ENCODE data around the gene LBP.
"Not testable (repeated sequence)": the region's sequence is repeated elsewhere in the genome, so short reads cannot be mapped to it uniquely, and the experiment has no call there.

LBP gene

DNA sequence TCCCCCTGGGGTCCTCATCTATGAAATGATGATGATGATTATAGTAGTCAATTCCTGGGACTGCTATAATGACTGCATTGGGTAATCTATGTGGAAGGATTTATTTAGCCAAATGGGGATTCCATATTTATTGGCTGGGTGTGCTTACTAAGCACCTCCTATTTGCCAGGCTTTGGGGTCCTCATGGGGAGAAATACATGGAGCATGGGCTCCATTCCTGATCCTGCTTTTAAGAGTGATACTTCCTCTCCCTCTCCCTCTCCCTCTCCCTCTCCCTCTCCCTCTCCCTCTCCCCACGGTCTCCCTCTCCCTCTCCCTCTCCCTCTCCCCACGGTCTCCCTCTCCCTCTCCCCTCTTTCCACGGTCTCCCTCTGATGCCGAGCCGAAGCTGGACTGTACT, 31.6 kb downstream of the LBP start:
- intact Hi-C loops (cut with DNase I); DNase-seq: not testable (repeated sequence)

DNA sequence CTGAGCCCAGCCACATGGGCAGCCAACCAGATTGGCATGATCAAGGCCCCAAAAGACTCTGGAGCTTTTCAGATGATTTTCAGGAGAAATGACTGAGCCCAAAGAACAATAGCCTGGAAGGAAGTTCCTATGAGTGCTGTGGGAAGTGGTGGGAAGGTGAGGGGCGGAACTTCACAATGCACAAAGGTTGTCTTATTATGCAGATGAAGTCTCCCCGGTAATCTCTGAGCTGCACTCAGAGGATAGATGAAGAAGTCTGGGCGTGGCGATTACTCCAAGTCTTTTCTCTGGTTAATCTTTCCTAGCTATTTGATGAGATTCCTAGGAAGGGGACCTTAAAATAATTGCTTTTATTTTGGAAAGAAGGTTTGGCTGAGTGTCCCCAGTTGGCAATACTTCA, 36.9 kb downstream of the LBP start:
- DNase-seq = no peak
- intact Hi-C loops (cut with DNase I) = no loop called here

DNA sequence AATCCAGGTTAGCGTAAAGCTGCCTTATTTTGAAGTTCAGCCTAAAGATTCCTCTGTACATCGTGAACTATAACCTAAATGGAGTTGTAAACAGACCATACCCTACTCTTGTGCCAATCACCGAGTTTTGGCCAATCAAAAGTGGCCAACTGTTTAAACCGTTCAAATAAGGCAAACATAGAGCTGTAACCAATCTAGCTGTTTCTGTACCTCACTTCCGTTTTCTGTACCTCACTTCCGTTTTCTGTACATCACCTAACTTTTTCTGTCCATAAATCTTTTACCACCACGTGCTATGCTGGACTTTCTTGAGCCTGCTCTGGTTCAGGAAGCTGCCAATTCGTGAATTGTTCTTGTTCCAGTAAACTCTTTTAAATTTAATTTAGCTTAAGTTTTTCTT, 39.7 kb downstream of the LBP start:
- intact Hi-C loops (cut with DNase I) = no loop called here
- DNase-seq = no peak

DNA sequence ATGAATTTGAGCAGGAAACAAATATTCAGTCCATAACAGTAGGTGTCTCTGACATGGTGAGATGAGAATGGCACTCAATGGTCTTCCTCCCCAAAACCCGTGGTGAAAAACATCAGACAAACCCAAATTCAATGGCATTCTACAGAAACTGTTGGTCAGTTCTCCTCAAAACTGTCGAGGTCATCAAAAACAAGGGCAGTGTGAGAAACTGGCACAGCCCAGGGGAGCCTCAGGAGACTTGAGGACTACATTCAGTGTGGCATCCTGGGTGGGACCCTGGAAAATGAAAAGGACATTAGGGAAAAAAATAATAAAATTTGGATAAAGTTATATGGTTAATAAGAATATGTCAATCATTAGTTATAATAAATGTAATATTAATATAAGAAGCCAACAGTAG, 40.6 kb downstream of the LBP start:
- intact Hi-C loops (cut with DNase I) = no loop called here
- no peak for DNase-seq

DNA sequence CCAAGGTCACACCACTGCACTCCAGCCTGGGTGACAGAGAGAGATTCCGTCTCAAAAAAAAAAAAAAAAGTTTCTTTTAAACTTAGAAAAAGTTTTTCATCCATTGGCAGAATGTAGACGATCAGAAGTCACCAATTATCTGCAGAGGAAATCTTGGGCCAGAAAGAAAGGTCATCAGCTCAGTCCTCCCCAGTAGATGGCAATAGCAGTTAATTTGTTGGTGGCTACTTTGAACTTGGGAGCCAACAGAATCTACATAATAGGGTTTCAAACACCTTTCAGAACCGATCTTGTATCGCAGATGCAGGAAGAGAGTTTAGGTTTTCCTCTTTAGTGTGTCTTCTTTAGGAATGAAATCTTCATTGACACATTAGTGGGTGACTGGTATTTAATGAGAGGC, 41.7 kb downstream of the LBP start:
- peak in 1 of 42 donors; percentile 35 for DNase-seq
- intact Hi-C loops (cut with DNase I) = no loop called here

DNA sequence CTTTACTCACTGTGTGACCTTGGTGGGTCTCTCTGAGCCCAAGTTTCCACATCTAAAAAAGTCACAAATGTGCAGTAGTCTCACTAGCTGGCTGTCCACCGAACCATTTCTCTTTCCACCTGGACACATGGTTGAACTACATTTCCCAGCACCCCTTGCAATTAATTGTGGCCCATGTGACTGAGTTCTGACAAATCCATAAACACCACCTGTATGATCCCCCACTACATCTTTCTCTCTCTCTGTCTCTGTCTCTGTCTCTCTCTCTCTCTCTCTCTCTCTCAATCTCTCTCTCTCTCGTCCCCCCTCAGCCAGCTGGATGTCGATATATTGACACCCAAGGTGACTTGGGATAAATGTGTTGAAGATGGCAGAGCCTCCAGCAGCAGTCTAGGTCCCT, 46.1 kb downstream of the LBP start:
- intact Hi-C loops (cut with DNase I) = no loop called here
- no peak for DNase-seq

DNA sequence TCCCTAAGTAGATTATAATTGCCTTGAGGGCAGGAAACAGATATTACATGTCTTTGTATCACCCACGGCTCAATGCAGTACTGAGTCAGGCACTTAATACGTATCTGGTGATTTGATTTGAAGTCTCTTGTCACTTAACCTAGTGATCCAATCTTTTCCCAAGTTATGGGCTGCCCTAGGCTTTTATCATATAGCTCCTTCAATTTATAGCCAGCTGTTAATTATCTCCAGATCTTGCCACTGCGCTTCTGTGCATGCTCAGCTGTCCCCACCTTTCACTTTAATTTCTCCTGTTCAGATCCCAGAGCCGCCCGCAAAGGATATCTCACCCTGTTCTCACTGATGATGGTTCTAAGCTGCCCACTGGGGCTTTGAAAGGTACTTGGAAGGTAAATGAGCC, 47.0 kb downstream of the LBP start:
- intact Hi-C loops (cut with DNase I) = no loop called here
- no peak for DNase-seq

DNA sequence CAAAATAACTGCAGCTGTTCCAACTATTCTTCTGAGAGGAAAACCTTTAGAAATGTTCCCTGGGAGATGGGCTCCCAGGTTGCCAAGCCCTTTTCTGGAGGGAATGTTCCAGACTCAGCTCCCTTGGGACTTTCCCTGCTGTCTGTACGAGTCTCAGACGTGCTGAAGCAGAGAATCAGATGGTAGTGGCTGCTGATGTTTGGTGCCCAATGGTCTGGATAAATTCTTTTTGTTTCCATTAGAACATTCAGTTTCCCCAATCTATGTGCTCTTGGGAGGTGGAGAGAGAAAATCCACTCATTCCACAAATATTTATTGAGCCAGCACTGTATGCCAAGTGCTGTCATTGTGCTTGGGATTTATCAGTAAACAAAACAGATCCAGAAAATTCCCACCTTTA, 48.9 kb downstream of the LBP start:
- no peak for DNase-seq
- intact Hi-C loops (cut with DNase I) = no loop called here

DNA sequence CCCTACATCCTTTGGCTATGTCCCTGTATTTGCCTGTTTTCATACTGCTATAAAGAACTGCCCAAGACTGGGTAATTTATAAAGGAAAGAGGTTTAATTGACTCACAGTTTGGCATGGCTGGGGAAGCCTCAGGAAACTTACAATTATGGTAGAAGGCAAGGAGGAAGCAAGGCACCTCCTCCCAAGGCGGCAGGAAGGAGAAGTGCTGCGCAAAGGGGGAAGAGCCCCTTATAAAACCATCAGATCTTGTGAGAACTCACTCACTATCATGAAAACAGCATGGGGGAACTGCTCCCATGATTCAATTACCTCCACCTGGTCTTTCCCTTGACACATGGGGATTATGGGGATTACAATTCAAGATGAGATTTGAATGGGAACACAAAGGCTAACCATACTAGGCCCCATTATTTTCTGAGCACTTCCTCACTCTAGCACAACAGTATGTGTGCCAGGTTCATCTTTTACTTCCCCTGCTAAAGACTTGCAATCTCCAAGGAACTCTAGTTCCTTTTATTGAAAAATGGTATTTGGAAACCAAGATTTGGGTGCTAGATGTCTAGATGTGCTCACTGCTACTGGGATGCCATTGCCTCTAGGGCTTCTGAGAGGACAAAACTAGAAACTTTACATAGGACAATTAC, 49.6 kb downstream of the LBP start:
- intact Hi-C loops (cut with DNase I); DNase-seq: not testable (repeated sequence)

DNA sequence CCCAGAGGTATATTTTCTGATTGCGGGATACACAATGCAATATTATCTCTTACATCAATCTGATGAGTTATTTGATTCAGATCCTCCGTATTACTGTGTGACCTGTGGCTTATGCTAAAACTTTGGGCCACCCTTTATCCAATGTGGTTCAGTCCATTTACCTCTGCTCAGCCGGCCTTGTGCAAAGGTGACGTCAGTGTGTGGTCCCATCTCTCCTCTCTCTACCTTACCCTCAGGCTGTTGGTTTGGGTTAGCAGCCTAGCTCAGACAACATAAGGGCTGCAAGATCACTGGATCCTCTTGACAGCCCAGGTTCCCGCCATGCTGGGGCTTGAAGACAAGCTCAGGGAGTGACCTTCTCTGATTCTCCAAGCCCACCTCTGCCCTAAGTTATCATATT, 55.8 kb downstream of the LBP start:
- intact Hi-C loops (cut with DNase I) = no loop called here
- DNase-seq = no peak

DNA sequence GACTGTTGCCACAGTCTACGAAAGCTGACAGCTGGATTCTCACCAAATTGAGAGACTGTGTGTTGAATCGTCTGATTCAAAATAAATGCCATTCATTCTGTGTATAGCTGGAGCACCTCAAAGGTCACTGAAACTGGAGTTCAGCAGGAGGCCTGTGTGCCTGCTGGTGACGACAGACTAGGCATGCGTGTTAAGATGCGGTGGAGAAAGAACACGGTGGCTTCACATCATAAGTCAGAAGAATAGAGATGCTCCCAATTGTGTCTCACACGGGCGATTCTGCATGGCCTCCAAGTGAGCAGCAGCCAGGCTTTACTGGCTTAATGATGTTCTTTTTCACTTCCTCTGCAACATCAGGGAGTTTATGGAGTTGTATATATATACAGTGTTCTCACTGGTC, 56.5 kb downstream of the LBP start:
- no peak for DNase-seq
- intact Hi-C loops (cut with DNase I) = no loop called here

DNA sequence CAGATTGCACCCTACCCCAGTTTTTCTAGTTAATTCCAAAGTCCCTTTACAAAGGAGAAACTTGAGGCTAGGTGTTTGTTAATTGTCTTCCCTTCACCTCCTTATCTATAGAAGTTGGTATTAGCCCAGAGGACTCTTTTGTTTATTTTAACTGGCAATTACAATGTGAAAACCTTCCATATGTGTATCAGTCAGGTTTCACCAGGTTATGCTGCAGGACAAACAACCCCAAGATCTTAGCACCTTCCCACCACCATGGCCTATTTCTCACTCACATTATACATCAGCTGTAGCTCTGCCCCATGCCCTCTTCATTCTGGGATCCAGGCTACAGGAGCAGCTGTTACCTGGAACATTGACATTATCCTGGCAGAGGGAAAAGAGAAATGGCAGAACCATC, 57.7 kb downstream of the LBP start:
- intact Hi-C loops (cut with DNase I) = no loop called here
- DNase-seq = no peak

DNA sequence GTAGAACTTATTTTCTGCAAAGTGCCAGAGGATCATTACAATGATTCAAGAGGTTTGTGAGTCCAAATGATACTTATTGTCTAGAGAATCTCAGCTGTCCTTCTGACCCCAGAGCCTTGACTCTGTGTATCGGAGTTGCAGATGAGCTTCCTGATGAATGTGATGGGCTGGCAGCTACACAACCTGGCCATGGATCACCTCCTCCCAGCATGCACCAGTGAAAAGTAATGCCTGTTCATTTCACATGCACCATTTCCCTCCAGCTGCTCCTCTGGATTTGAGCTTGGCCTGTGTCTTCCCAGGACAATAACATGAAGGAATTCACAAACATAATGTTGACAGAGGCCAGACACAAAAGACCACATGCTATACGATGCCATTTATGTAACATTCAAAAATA, 58.9 kb downstream of the LBP start:
- no peak for DNase-seq
- intact Hi-C loops (cut with DNase I) = no loop called here

DNA sequence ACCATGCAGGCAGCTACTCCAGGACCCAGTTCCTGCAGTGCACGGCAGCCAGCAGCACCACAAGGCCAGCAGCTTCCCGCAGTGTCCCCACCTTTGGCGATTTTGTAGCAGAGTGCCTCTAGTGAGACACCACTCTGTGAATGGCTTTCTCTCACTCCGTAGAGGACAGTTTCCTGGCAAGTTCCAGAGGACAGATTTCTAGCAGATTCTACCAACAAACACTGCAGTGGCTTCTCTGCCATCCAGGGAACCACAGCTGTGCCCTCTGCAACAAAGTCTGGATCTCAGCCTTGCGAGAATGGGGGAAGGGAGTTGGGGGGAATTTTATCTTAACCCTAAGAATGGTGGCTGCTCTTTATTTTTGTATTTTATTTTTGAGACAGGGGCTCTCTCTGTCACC, 60.2 kb downstream of the LBP start:
- peak in 7 of 42 donors; percentile 13 to 61 (median 47) for DNase-seq
- intact Hi-C loops (cut with DNase I) = no loop called here

DNA sequence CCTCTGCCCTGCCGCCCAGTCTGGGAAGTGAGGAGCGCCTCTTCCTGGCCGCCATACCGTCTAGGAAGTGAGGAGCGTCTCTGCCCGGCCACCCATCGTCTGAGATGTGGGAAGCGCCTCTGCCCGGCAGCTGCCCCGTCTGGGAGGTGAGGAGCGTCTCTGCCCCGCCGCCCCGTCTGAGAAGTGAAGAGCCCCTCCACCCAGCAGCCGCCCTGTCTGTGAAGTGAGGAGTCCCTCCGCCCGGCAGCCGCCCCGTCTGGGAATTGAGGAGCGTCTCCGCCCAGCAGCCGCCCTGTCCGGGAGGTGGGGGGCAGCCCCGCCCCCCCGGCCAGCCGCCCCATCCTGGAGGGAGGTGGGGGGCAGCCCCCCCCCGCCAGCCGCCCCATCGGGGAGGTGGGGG, 61.0 kb downstream of the LBP start:
- intact Hi-C loops (cut with DNase I) = no loop called here
- DNase-seq = no peak

DNA sequence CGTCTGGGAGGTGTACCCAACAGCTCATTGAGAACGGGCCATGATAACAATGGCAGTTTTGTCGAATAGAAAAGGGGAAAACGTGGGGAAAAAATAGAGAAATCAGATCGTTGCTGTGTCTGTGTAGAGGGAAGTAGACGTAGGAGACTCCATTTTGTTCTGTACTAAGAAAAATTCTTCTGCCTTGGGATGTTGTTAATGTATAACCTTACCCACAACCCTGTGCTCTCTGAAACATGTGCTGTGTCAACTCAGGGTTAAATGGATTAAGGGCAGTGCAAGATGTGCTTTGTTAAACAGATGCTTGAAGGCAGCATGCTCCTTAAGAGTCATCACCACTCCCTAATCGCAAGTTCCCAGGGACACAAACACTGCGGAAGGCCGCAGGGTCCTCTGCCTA, 61.5 kb downstream of the LBP start:
- intact Hi-C loops (cut with DNase I); DNase-seq: not testable (repeated sequence)

DNA sequence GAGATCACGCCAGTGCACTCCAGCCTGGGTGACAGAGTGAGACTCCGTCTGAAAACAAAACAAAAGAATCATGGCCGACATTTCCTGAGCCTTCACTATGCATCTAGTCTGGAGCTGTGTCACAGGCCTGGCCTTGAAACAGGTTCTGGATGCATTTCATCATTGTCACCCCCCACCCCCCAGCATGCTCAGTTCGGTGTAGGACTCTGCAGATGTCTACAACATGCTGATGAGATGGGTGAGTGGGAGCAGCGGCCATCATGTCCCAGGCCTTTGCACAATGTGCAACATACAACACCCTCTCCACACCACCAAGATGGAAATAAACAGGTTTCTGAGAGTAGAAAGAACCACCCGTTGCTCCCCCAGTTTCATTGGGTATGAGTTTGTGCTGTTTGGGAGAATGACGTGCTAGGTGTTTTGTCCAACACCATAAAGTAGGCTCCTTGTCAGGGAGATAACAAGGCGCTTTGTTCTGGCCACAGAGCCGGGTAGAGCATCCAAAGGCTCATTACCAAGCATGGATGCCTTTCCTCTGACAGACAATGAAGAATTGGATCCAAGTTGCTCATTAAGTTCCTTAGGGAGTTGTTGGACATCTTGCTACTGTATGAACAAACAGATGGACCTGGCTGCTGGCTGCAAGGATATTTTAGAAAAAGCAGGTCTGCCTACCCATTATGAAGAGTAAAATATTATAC, 66.7 kb downstream of the LBP start:
- DNase-seq = peak in 18 of 42 donors; percentile 20 to 75 (median 44)
- intact Hi-C loops (cut with DNase I) = no loop called here

DNA sequence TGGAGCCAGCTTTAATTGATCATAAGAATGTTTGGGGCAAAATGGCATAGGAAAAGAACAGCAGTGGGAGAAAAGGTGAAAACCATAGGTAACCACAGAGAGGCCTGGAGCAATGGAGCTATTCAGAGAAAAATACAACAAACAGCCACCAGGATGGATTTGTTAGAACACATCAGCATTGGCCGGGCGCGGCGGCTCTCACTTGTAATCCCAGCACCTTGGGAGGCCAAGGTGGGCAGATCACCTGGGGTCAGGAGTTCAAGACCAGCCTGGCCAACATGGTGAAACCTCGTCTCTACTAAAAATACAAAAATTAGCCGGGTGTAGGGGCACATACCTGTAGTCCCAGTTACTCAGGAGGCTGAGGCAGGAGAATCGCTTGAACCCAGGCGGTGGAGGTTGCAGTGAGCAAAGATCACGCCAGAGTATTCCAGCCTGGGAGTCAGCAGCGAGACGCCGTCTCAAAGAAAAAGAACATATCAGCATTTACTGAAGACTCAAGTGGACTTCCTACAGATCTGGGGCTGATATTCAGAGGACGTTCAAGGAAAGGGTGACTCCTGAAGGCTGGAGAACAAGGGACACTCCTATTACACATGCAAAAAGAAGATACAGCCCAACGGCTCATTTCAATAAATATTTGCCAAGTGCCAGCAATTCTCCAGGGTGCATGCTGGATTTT, 68.6 kb downstream of the LBP start:
- intact Hi-C loops (cut with DNase I) = no loop called here
- peak in 2 of 42 donors; percentile 2 to 3 for DNase-seq

DNA sequence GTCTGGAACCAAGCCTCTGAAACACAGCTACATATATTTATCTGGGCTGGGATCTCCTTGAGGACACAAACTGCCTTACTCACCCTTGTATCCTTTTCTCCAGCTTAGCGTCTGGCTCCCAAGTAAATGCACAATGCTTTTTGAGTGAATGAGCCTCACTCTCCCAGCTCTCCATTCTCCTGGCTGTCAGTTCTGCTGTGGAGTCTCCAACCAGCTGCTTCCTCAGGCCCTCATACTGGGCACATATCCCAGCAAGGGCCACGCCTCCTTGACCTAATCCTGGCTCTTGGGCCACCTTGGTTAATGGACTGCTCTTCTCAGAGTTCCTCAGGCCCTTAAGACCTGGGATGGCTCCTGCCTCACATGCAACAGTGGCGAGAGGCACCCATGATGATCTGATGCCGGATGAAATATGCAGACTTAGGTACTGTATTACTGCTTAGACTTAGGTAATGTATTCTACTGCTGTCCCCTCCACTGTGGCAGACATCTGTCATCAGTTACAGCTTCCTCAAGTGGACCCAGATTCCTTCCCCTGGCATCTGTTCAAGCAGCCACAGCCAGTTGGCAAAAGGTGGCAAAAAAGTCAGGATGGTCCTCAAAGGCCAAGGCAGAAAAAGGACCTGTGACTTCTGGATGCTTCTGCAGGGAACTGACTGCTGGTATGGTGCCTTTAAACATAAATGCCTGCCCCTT, 72.4 kb downstream of the LBP start:
- intact Hi-C loops (cut with DNase I) = no loop called here
- peak in 28 of 42 donors; percentile 17 to 76 (median 46) for DNase-seq

All from head of caudate nucleus (tissue), 42 donors.